Prostate gland (tissue), 2 donors: Measurements from ENCODE around the gene CSNK2B.

ENCODE experiments used
- CTCF ChIP-seq, 4 experiments: fragments of 200-600 bp in 2 of 4; fragments of 450-650 bp in 2 of 4; sonication (generic) in 2 of 4; IDR thresholded peaks; 1 replicate in 3 of 4; 2 replicates in 1 of 4; pipeline ENCODE4 v1.5.1; 2016 to 2019; ENCODE audit warnings: antibody characterized with exemption in 4 of 4, mild to moderate bottlenecking in 2 of 4, moderate library complexity in 2 of 4
- POLR2A ChIP-seq: fragments of 450-650 bp; IDR thresholded peaks from one replicate; pipeline ENCODE4 v1.6.1; 2016; ENCODE audit warnings: antibody characterized with exemption, mild to moderate bottlenecking

GRCh38 chr6:31702405-31702818, 36.5 kb downstream of the CSNK2B start:
- no peak for TF ChIP-seq CTCF (IDR thresholded peaks at IDR 0.05)
- no peak for TF ChIP-seq POLR2A
